IMR-90 (cell line): ENCODE results near the gene KIAA1586. TPM values are rescaled to one million over a fixed set of nuclear protein-coding genes. Genes with fewer than 3 reads are reported as not detected.

Experiments
- ATAC-seq: fragments of 200-7000 bp; cut with Tn5 transposase; 2 replicates; pipeline ENCODE4 v1.9.1; 2020; ENCODE audit warnings: low read depth, mild to moderate bottlenecking, moderate library complexity
- BruUV-seq: library from RNA; stranded (reverse); fragments of 400-500 nt; replicated peaks from 2 replicates; lab custom pipeline; 2021; lab: Mats Ljungman, UMichigan
- CTCF ChIA-PET: fragments of 300-600 bp; formaldehyde crosslinking; extraction: SDS; loops from one replicate; lab custom pipeline; 2021; ENCODE audit warnings: antibody characterized with exemption; lab: Yijun Ruan, JAX
- POLR2A ChIA-PET: fragments of 300-600 bp; sonication (Branson Sonifier 250); formaldehyde crosslinking; loops from one replicate; lab custom pipeline; 2022; ENCODE audit warnings: antibody characterized with exemption; ENCODE audit not compliant: unreplicated experiment; lab: Charles Lee
- DNase-seq: peaks from one replicate; pipeline ENCODE4 v3.0.0; 2013
- H2AFZ ChIP-seq: replicated peaks from 2 replicates; pipeline ENCODE3; 2013; ENCODE audit warnings: low read length, mild to moderate bottlenecking; ENCODE audit not compliant: poor library complexity
- H2AK5ac ChIP-seq: 2 replicates; pipeline ENCODE4 v1.6.1; 2013; ENCODE audit warnings: low read depth, low read length, inconsistent platforms
- H2AK9ac ChIP-seq: replicated peaks from 2 replicates; pipeline ENCODE3; 2013; ENCODE audit warnings: mild to moderate bottlenecking, low read depth, low read length, moderate library complexity; ENCODE audit not compliant: poor library complexity
- H2BK120ac ChIP-seq: 2 replicates; pipeline ENCODE4 v1.6.1; 2013; ENCODE audit warnings: low read depth, low read length, inconsistent platforms
- H2BK15ac ChIP-seq: 3 replicates; pipeline ENCODE4 v1.6.1; 2013; ENCODE audit warnings: low read depth, low read length, inconsistent platforms
- H2BK20ac ChIP-seq: 2 replicates; pipeline ENCODE4 v1.6.1; 2013; ENCODE audit warnings: low read depth, mild to moderate bottlenecking, inconsistent platforms, low read length, moderate library complexity
- H2BK5ac ChIP-seq: 2 replicates; pipeline ENCODE4 v1.6.1; 2013; ENCODE audit warnings: mild to moderate bottlenecking, low read depth, low read length, inconsistent platforms; ENCODE audit not compliant: poor library complexity, severe bottlenecking
- H3K14ac ChIP-seq: replicated peaks from 2 replicates; pipeline ENCODE4 v1.6.1; 2013; ENCODE audit warnings: low read depth, low read length, inconsistent platforms
- H3K18ac ChIP-seq: 2 replicates; pipeline ENCODE4 v1.6.1; 2013; ENCODE audit warnings: low read depth, low read length, control low read depth
- H3K23ac ChIP-seq: 2 replicates; pipeline ENCODE4 v1.6.1; 2013; ENCODE audit warnings: low read depth, low read length, inconsistent platforms
- H3K27ac ChIP-seq: 2 replicates; pipeline ENCODE4 v1.5.1; 2013; ENCODE audit warnings: mild to moderate bottlenecking, control low read depth, low read length; ENCODE audit not compliant: insufficient read depth
- H3K27me3 ChIP-seq: 2 replicates; pipeline ENCODE4 v1.6.1; 2013; ENCODE audit warnings: low read length; ENCODE audit not compliant: control insufficient read depth, insufficient read depth
- H3K36me3 ChIP-seq: 2 replicates; pipeline ENCODE4 v1.6.1; 2013; ENCODE audit warnings: low read length, mixed read lengths; ENCODE audit not compliant: control insufficient read depth, insufficient read depth
- H3K4ac ChIP-seq: 2 replicates; pipeline ENCODE4 v1.6.1; 2013; ENCODE audit warnings: low read depth, low read length, inconsistent platforms
- H3K4me1 ChIP-seq: 2 replicates; pipeline ENCODE4 v1.6.1; 2013; ENCODE audit warnings: low read length, mixed read lengths; ENCODE audit not compliant: control insufficient read depth, insufficient read depth
- H3K4me2 ChIP-seq: 2 replicates; pipeline ENCODE4 v1.6.1; 2013; ENCODE audit warnings: low read depth, mild to moderate bottlenecking, control low read depth, low read length, moderate library complexity
- H3K4me3 ChIP-seq: 2 replicates; pipeline ENCODE4 v1.5.1; 2013; ENCODE audit warnings: low read depth, mild to moderate bottlenecking, control low read depth, low read length, moderate library complexity; ENCODE audit not compliant: insufficient read depth
- H3K56ac ChIP-seq: 2 replicates; pipeline ENCODE4 v1.6.1; 2013; ENCODE audit warnings: low read length, inconsistent platforms; ENCODE audit not compliant: insufficient read depth; ENCODE audit errors: extremely low read depth
- H3K79me1 ChIP-seq, 2 experiments: 2 replicates each; pipeline ENCODE4 v1.6.1; 2013; ENCODE audit warnings: low read length in 2 of 2, inconsistent platforms in 1 of 2, low read depth in 1 of 2
- H3K9ac ChIP-seq: 2 replicates; pipeline ENCODE4 v1.6.1; 2013; ENCODE audit warnings: low read depth, low read length, control low read depth
- H3K9me1 ChIP-seq: 2 replicates; pipeline ENCODE4 v1.6.1; 2013; ENCODE audit warnings: low read length, inconsistent platforms; ENCODE audit not compliant: insufficient read depth
- H3K9me3 ChIP-seq: 2 replicates; pipeline ENCODE4 v1.6.1; 2013; ENCODE audit warnings: low read length; ENCODE audit not compliant: control insufficient read depth, insufficient read depth
- H4K20me1 ChIP-seq: 2 replicates; pipeline ENCODE4 v1.6.1; 2013; ENCODE audit warnings: low read length, inconsistent platforms; ENCODE audit not compliant: insufficient read depth
- H4K5ac ChIP-seq: 2 replicates; pipeline ENCODE4 v1.6.1; 2013; ENCODE audit warnings: mild to moderate bottlenecking, low read depth, low read length, control low read depth
- H4K8ac ChIP-seq, 2 experiments: 2 replicates each; pipeline ENCODE4 v1.6.1; 2013; ENCODE audit warnings: low read depth in 2 of 2, low read length in 2 of 2, control low read depth in 1 of 2, inconsistent platforms in 1 of 2
- H4K91ac ChIP-seq: 2 replicates; pipeline ENCODE4 v1.6.1; 2013; ENCODE audit warnings: low read depth, low read length, inconsistent platforms; ENCODE audit not compliant: insufficient read depth
- BHLHE40 ChIP-seq: fragments of 150-350 bp; IDR thresholded peaks from 2 replicates; pipeline ENCODE4 v1.6.1; 2016; ENCODE audit warnings: mild to moderate bottlenecking, low read depth, low read length
- CEBPB ChIP-seq: IDR thresholded peaks from 2 replicates; pipeline ENCODE4 v1.6.1; 2012; ENCODE audit warnings: low read depth, low read length, improper control_type of control experiment
- CHD1 ChIP-seq: IDR thresholded peaks from 2 replicates; pipeline ENCODE4 v1.6.1; 2012; ENCODE audit warnings: low read depth, low read length, improper control_type of control experiment
- ELK1 ChIP-seq: fragments of 150-350 bp; IDR thresholded peaks from 2 replicates; pipeline ENCODE4 v1.6.1; 2016; ENCODE audit warnings: low read depth, mild to moderate bottlenecking, low read length, moderate library complexity, borderline replicate concordance
- FOS ChIP-seq: fragments of 150-350 bp; IDR thresholded peaks from 2 replicates; pipeline ENCODE4 v1.6.1; 2016; ENCODE audit warnings: low read depth, low read length
- MAFK ChIP-seq: IDR thresholded peaks from 2 replicates; pipeline ENCODE4 v1.6.1; 2012; ENCODE audit warnings: low read depth, low read length, improper control_type of control experiment
- MXI1 ChIP-seq: IDR thresholded peaks from 2 replicates; pipeline ENCODE4 v1.6.1; 2012; ENCODE audit warnings: low read depth, mild to moderate bottlenecking, low read length, moderate library complexity, borderline replicate concordance
- NFE2L2 ChIP-seq: fragments of 150-350 bp; IDR thresholded peaks from 2 replicates; pipeline ENCODE4 v1.6.1; 2016; ENCODE audit warnings: low read depth, mild to moderate bottlenecking, low read length
- RAD21 ChIP-seq: IDR thresholded peaks from 2 replicates; pipeline ENCODE4 v1.6.1; 2012; ENCODE audit warnings: low read length, improper control_type of control experiment
- RFX5 ChIP-seq: IDR thresholded peaks from 2 replicates; pipeline ENCODE4 v1.8.0; 2012; ENCODE audit warnings: low read depth, mild to moderate bottlenecking, low read length, moderate library complexity
- WGBS, 2 experiments: methylation state at CpG; one replicate each; pipeline versions ENCODE4 v1.1.5 to v1.1.7; 2013; ENCODE audit warnings: missing lambda C conversion rate in 2 of 2; ENCODE audit not compliant: insufficient read length in 1 of 2; ENCODE audit errors: extremely low coverage in 2 of 2; 5-methylcytosine and 5-hydroxymethylcytosine counted together
- dilution Hi-C: fragments of 300-500 bp; cut with HindIII; formaldehyde crosslinking; loops from one replicate; pipeline ENCODE4 v1.14.3; 2018; ENCODE audit warnings: low sequenced_read_pairs; ENCODE audit not compliant: unreplicated experiment
- in situ Hi-C: fragments of 300-500 bp; cut with MboI; formaldehyde crosslinking; loops from 3 replicates; pipeline ENCODE4 v1.14.3; 2019; ENCODE audit warnings: low sequenced_read_pairs, inconsistent platforms, mixed read lengths
- intact Hi-C: fragments of 100-400 bp; cut with micrococcal nuclease; formaldehyde crosslinking; loops from 2 replicates; pipeline ENCODE4 v1.10.0; 2022
- polyA plus RNA-seq, 3 experiments: library from polyadenylated mRNA; depleted of rRNA; stranded (reverse); fragments of >200 nt; gene quantifications; 2 replicates each; pipeline ENCODE4 v1.2.3, GENCODE V29; 2012; ENCODE audit warnings: low replicate concordance in 1 of 3
- total RNA-seq: library from RNA; depleted of rRNA; stranded (reverse); fragments of >200 nt; gene quantifications from 2 replicates; pipeline ENCODE4 v1.2.3, GENCODE V29; 2012
- TF ChIP-seq, protein P1 (sequence below): fragments of 150-350 bp; IDR thresholded peaks from 2 replicates; pipeline ENCODE4 v1.6.1; 2017; ENCODE audit warnings: mild to moderate bottlenecking, antibody characterized with exemption, low read length, low read depth

Gene KIAA1586
- total and polyA plus RNA-seq, 2 of the 4 experiments (the other 2 are of a cell fraction): 3.6 to 3.8 TPM

DNA sequence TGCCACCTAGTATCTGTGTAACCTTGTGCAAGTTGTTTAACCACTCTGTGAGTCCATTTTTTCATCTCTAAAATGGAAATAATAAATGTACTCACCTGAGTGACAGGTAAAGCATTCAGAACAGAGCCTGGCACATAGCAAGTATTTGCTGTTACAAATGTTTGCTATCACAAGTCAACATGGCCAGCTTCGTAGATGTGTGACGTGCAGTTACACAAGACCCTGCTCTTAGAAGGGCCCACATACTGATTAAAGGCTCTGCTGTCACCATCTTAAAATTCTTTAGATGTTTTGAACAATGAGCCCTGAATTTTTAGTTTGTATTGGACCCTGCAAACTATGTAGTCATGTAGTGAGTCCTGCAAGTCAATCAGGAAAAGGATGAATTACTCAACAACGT is 40.4 kb upstream of the KIAA1586 start:
- H3K9ac ChIP-seq: no peak overlapping the region
- TF ChIP-seq FOS (no peak), RFX5 (no peak), CEBPB (no peak), MXI1 (no peak), MAFK (no peak), BHLHE40 (no peak), NFE2L2 (no peak), RAD21 (no peak), ELK1 (no peak), CHD1 (no peak)
- TF ChIP-seq, protein P1, sequence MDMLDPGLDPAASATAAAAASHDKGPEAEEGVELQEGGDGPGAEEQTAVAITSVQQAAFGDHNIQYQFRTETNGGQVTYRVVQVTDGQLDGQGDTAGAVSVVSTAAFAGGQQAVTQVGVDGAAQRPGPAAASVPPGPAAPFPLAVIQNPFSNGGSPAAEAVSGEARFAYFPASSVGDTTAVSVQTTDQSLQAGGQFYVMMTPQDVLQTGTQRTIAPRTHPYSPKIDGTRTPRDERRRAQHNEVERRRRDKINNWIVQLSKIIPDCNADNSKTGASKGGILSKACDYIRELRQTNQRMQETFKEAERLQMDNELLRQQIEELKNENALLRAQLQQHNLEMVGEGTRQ: no peak
- no peaks in the 10 kb centered on the region for H3K9me3 ChIP-seq
- dilution Hi-C loops: no loop called here
- H3K14ac ChIP-seq: no peak overlapping the region
- no peak for DNase-seq
- intact Hi-C loops: no loop called here
- no peak overlapping the region for H3K27ac ChIP-seq
- no peak overlapping the region for H2AK9ac ChIP-seq
- no peaks in the 10 kb centered on the region for H3K27me3 ChIP-seq
- H3K4me1 ChIP-seq: no peaks in the 10 kb centered on the region
- no peak overlapping the region for H3K4me3 ChIP-seq
- H2BK120ac ChIP-seq: no peak overlapping the region
- H2AK5ac ChIP-seq: no peak overlapping the region
- no peak overlapping the region for H2BK20ac ChIP-seq
- no peak overlapping the region for H3K4me2 ChIP-seq
- H2BK15ac ChIP-seq: no peak overlapping the region
- no peak overlapping the region for H4K91ac ChIP-seq
- ChIA-PET CTCF (no interaction called here), POLR2A (no interaction called here)
- no peak for ATAC-seq
- H2BK5ac ChIP-seq: no peak overlapping the region
- WGBS, 2 experiments: 92% methylated on average over 2 of the region's 3 CpGs; no CpG with 5 or more reads in 1 of the 2 experiments
- no peaks in the 10 kb centered on the region for H3K9me1 ChIP-seq
- no peak overlapping the region for H3K18ac ChIP-seq
- H3K56ac ChIP-seq: no peak overlapping the region
- H4K20me1 ChIP-seq: no peaks in the 10 kb centered on the region
- no peak overlapping the region for H3K23ac ChIP-seq
- no peak overlapping the region for H4K8ac ChIP-seq
- H3K79me1 ChIP-seq: no peaks in the 10 kb centered on the region
- in situ Hi-C loops: no loop called here
- H3K36me3 ChIP-seq: no peaks in the 10 kb centered on the region
- no TSS peak for BruUV-seq
- no peak overlapping the region for H3K4ac ChIP-seq
- H2AFZ ChIP-seq: no peak overlapping the region
- no peak overlapping the region for H4K5ac ChIP-seq
